ENCODE data around the gene ZNF235.

DNA sequence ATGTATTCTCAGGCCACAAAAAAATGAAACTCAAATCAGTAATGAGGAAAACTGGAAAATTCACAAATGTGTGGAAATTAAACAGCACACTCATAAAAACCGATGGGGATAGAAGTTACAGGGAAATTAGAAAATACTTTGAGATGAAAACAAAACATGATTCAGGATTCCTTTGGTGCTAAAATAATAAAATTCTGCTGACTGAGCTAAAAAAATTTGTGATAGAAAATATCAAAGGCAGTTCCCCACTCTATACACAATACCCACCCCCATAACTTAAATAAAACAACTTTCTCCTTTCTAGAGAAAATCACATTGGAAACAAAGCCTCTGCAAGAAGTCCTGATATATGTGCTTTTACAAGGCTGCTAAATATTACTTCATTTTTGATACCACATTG is 46.7 kb downstream of the ZNF235 start:
- TF ChIP-seq, protein P1, sequence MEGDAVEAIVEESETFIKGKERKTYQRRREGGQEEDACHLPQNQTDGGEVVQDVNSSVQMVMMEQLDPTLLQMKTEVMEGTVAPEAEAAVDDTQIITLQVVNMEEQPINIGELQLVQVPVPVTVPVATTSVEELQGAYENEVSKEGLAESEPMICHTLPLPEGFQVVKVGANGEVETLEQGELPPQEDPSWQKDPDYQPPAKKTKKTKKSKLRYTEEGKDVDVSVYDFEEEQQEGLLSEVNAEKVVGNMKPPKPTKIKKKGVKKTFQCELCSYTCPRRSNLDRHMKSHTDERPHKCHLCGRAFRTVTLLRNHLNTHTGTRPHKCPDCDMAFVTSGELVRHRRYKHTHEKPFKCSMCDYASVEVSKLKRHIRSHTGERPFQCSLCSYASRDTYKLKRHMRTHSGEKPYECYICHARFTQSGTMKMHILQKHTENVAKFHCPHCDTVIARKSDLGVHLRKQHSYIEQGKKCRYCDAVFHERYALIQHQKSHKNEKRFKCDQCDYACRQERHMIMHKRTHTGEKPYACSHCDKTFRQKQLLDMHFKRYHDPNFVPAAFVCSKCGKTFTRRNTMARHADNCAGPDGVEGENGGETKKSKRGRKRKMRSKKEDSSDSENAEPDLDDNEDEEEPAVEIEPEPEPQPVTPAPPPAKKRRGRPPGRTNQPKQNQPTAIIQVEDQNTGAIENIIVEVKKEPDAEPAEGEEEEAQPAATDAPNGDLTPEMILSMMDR (IDR thresholded peaks at IDR 0.05), result no peak
- no peak for TF ChIP-seq POLR2A (IDR thresholded peaks at IDR 0.05)
